Kidney tubule cell (primary cell): ENCODE results near the gene CRYBG1.
"Not testable (repeated sequence)": the region's sequence is repeated elsewhere in the genome, so short reads cannot be mapped to it uniquely, and the experiment has no call there.

Experiments used
- DNase-seq: peaks from one replicate; pipeline ENCODE4 v3.0.0-alpha.2; 2018; ENCODE audit warnings: low spot score

The CRYBG1 gene

GRCh38 chr6:106501960-106502371 is 141.4 kb downstream of the CRYBG1 start:
- no peak for DNase-seq

GRCh38 chr6:106502559-106502958 is 142.0 kb downstream of the CRYBG1 start:
- no peak for DNase-seq

GRCh38 chr6:106508277-106508676 is 147.8 kb downstream of the CRYBG1 start:
- no peak for DNase-seq

- no peak for DNase-seq
Observed at GRCh38 chr6:106508834-106509233, 148.3 kb downstream of the CRYBG1 start.

- DNase-seq, result no peak
Observed at GRCh38 chr6:106509420-106510089, 149.0 kb downstream of the CRYBG1 start.

GRCh38 chr6:106510090-106510970 is 149.8 kb downstream of the CRYBG1 start:
- DNase-seq, result peak; percentile 71

- DNase-seq, result peak; percentile 81
Observed at GRCh38 chr6:106511288-106512047, 151.0 kb downstream of the CRYBG1 start.

- peak; percentile 61 for DNase-seq
Observed at GRCh38 chr6:106512048-106512967, 151.8 kb downstream of the CRYBG1 start.

GRCh38 chr6:106512968-106513574 is 152.6 kb downstream of the CRYBG1 start:
- no peak for DNase-seq

- peak; percentile 71 for DNase-seq
Observed at GRCh38 chr6:106513808-106514582, 153.5 kb downstream of the CRYBG1 start.

- DNase-seq, result no peak
Observed at GRCh38 chr6:106514583-106514885, 154.0 kb downstream of the CRYBG1 start.

GRCh38 chr6:106515582-106515981 is 155.1 kb downstream of the CRYBG1 start:
- not testable (repeated sequence) for DNase-seq

GRCh38 chr6:106516616-106517015 is 156.1 kb downstream of the CRYBG1 start:
- no peak for DNase-seq

- no peak for DNase-seq
Observed at GRCh38 chr6:106517706-106518105, 157.2 kb downstream of the CRYBG1 start.

GRCh38 chr6:106518748-106519147 is 158.2 kb downstream of the CRYBG1 start:
- no peak for DNase-seq

- DNase-seq, result peak; percentile 91
Observed at GRCh38 chr6:106519460-106520394, 159.2 kb downstream of the CRYBG1 start.

GRCh38 chr6:106520711-106521401 is 160.3 kb downstream of the CRYBG1 start:
- no peak for DNase-seq

- DNase-seq, result no peak
Observed at GRCh38 chr6:106522562-106523250, 162.2 kb downstream of the CRYBG1 start.
